GM12878 (cell line): ENCODE data around the gene SKA3.
"Not testable (repeated sequence)": the region's sequence is repeated elsewhere in the genome, so short reads cannot be mapped to it uniquely, and the experiment has no call there.

Source experiments
- CTCF ChIP-seq, 3 experiments: IDR thresholded peaks in 2 of 3; conservative IDR thresholded peaks in 1 of 3; 2 replicates each; pipeline ENCODE4 v1.5.1; 2011; ENCODE audit warnings: low read depth in 3 of 3, low read length in 3 of 3, mild to moderate bottlenecking in 3 of 3, control low read depth in 2 of 3, moderate library complexity in 2 of 3, inconsistent platforms in 1 of 3, mixed read lengths in 1 of 3; ENCODE audit not compliant: control insufficient read depth in 2 of 3, insufficient read depth in 1 of 3; ENCODE audit errors: extremely low read depth in 1 of 3
- EGR1 ChIP-seq, 2 experiments: IDR thresholded peaks; 1 replicate in 1 of 2; 2 replicates in 1 of 2; pipeline ENCODE4 v1.6.1; 2011 to 2012; ENCODE audit warnings: low read depth in 2 of 2, low read length in 2 of 2, borderline replicate concordance in 1 of 2, mild to moderate bottlenecking in 1 of 2, moderate library complexity in 1 of 2

GRCh38 chr13:21135833-21136232, 40.5 kb downstream of the SKA3 start:
- TF ChIP-seq EGR1 (IDR thresholded peaks at IDR 0.05; ENCODE audit: borderline replicate concordance in 1 of 2, low read depth in 2 of 2, low read length in 2 of 2); CTCF (IDR thresholded peaks at IDR 0.05 in 2 of 3, conservative IDR thresholded peaks at IDR 0.05 in 1 of 3; ENCODE audit: control insufficient read depth in 2 of 3, extremely low read depth in 1 of 3, insufficient read depth in 1 of 3, low read depth in 3 of 3, low read length in 3 of 3): not testable (repeated sequence)
